GM12878 (cell line): Measurements from ENCODE around the gene OTUD3.

Experiments
- CHD2 ChIP-seq: IDR thresholded peaks from 2 replicates; pipeline ENCODE4 v1.6.1; 2011; ENCODE audit warnings: low read depth, low read length, improper control_type of control experiment, borderline replicate concordance
- POLR2AphosphoS5 ChIP-seq: IDR thresholded peaks from 2 replicates; pipeline ENCODE4 v1.6.1; 2011; ENCODE audit warnings: mild to moderate bottlenecking, low read length, inconsistent platforms
- RAD21 ChIP-seq: IDR thresholded peaks from 2 replicates; pipeline ENCODE4 v1.6.1; 2011; ENCODE audit warnings: mild to moderate bottlenecking, low read depth, low read length, moderate library complexity; ENCODE audit not compliant: insufficient read depth

DNA sequence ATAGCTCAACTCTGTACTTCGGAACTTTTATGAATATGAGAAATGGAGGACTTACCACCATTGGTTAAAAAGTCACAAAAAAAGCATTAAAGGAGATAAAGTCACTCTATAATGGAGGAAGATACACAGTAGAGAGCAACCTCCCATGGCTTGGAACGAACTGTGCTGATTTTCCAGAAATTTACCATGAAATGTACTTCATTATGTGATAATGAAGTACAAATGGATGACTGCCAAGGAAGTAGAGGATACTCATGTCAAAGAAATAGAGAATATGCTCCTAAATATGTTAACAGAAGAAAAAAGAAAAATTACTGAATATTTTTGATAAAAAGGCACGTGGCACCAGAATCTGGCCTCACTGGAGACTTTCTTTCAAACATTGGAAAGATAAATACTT, 64.8 kb downstream of the OTUD3 start:
- TF ChIP-seq CHD2 (no peak), RAD21 (no peak), POLR2AphosphoS5 (no peak)
